Testis (tissue), 2 donors: ENCODE data around the gene NANS.
"Not testable (repeated sequence)": the region's sequence is repeated elsewhere in the genome, so short reads cannot be mapped to it uniquely, and the experiment has no call there.

Experiments used
- CTCF ChIP-seq, 3 experiments: fragments of 450-650 bp in 2 of 3; fragments of 200-600 bp in 1 of 3; sonication (generic) in 1 of 3; IDR thresholded peaks; one replicate each; pipeline ENCODE4 v1.5.1; 2016 to 2019; ENCODE audit warnings: antibody characterized with exemption in 3 of 3, mild to moderate bottlenecking in 2 of 3, moderate library complexity in 1 of 3
- POLR2A ChIP-seq: fragments of 450-650 bp; IDR thresholded peaks from one replicate; pipeline ENCODE4 v1.6.1; 2017; ENCODE audit warnings: antibody characterized with exemption, mild to moderate bottlenecking, moderate library complexity

DNA sequence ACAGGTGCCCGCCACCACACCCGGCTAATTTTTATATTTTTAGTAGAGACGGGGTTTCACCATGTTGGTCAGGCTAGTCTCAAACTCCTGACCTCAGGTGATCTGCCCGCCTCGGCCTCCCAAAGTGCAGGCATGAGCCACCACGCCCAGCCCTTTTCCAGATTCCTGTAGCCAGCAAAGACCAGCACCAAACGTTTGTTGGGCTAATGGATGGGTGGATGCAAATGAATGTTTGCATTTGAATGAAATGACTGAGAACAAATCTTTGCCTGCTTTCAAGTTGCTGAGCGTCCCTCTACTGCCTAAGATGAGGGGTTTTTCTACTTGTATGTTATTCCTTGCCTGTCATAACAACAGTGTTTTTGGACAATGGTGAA, 20.0 kb downstream of the NANS start:
- TF ChIP-seq CTCF (IDR thresholded peaks at IDR 0.05); POLR2A: not testable (repeated sequence)
